GM18505 (cell line): ENCODE results near the gene PFDN2.

Experiments used
- ATAC-seq: cut with Tn5 transposase; IDR thresholded peaks from one replicate; pipeline ENCODE4 v1.9.1; 2021; ENCODE audit not compliant: unreplicated experiment
- POLR2A ChIP-seq: IDR thresholded peaks from 4 replicates; pipeline ENCODE4 v1.6.1; 2011; ENCODE audit warnings: borderline replicate concordance; ENCODE audit not compliant: insufficient read depth, insufficient read length; ENCODE audit errors: extremely low read depth

The PFDN2 gene

DNA sequence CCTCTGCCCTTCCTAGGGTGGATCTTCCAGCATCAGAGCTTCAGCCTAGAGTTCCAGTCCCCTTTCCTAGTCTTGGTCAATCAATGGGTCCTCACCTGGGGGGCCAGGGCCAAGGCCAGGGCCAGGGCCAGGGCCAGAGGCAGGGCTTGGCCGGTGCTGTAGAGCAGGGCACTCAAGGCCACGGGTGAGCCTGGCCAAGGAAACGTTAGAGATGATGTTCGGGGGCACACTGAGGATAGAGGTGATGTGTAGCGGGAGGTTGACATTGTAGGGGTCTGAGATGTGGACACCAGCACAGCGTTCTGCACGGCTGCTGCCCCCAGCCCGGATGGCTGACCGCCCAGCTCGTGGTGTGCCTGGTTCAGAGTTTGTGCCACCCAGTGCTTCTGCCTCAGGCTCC lies 66.6 kb downstream of the PFDN2 start:
- ATAC-seq, result no peak
- TF ChIP-seq POLR2A, result no peak
